Glutamatergic neuron (in vitro differentiated cells): ENCODE measurements around the gene RNF8. TPM values are rescaled to one million over a fixed set of nuclear protein-coding genes. Genes with fewer than 3 reads are reported as not detected.
"Not testable (repeated sequence)": the region's sequence is repeated elsewhere in the genome, so short reads cannot be mapped to it uniquely, and the experiment has no call there.

ENCODE experiments used
- DNase-seq: peaks from one replicate; pipeline ENCODE4 v3.0.0; 2022
- H3K27ac Mint-ChIP-seq: one replicate; pipeline ENCODE4 v1.8.0; 2020; ENCODE audit warnings: mild to moderate bottlenecking, mixed read lengths, inconsistent platforms; ENCODE audit not compliant: unreplicated experiment
- H3K27me3 Mint-ChIP-seq: one replicate; pipeline ENCODE4 v1.8.0; 2020; ENCODE audit warnings: mild to moderate bottlenecking, moderate library complexity, mixed read lengths, inconsistent platforms; ENCODE audit not compliant: unreplicated experiment
- H3K36me3 Mint-ChIP-seq: one replicate; pipeline ENCODE4 v1.8.0; 2020; ENCODE audit warnings: mild to moderate bottlenecking, mixed read lengths, inconsistent platforms; ENCODE audit not compliant: unreplicated experiment
- H3K4me1 Mint-ChIP-seq: one replicate; pipeline ENCODE4 v1.8.0; 2020; ENCODE audit warnings: mild to moderate bottlenecking, low read depth, mixed read lengths, inconsistent platforms; ENCODE audit not compliant: unreplicated experiment
- H3K4me3 Mint-ChIP-seq: one replicate; pipeline ENCODE4 v1.8.0; 2020; ENCODE audit warnings: mild to moderate bottlenecking, mixed read lengths, inconsistent platforms; ENCODE audit not compliant: unreplicated experiment
- H3K9me3 Mint-ChIP-seq: one replicate; pipeline ENCODE4 v1.8.0; 2020; ENCODE audit warnings: mild to moderate bottlenecking, moderate library complexity, mixed read lengths, inconsistent platforms; ENCODE audit not compliant: unreplicated experiment
- CTCF ChIP-seq: fragments of 200-600 bp; sonication (generic); IDR thresholded peaks from one replicate; pipeline ENCODE4 v1.5.0; 2021; ENCODE audit not compliant: partially characterized antibody, unreplicated experiment
- total RNA-seq: library from RNA; stranded (reverse); fragmentation: NEBNext Ultra II Directional; extraction: Animal tissue kit (Norgen Biotek cat#: 25700); gene quantifications from one replicate; pipeline ENCODE4 v1.2.1, GENCODE V29; 2021; ENCODE audit not compliant: unreplicated experiment

RNF8 gene
- total RNA-seq, 1 donor from 2014 or later: 21.0 TPM

GRCh38 chr6:37392821-37393220 is 39.0 kb downstream of the RNF8 start:
- Mint-ChIP-seq H3K36me3 (no peaks in the 10 kb centered on the region), H3K9me3 (no peaks in the 10 kb centered on the region), H3K4me1 (peaks cover 5% of the 10 kb centered on the region), H3K4me3 (no peak overlapping the region), H3K27ac (no peak overlapping the region), H3K27me3 (no peaks in the 10 kb centered on the region)
- TF ChIP-seq CTCF: no peak
- DNase-seq: no peak

DNA sequence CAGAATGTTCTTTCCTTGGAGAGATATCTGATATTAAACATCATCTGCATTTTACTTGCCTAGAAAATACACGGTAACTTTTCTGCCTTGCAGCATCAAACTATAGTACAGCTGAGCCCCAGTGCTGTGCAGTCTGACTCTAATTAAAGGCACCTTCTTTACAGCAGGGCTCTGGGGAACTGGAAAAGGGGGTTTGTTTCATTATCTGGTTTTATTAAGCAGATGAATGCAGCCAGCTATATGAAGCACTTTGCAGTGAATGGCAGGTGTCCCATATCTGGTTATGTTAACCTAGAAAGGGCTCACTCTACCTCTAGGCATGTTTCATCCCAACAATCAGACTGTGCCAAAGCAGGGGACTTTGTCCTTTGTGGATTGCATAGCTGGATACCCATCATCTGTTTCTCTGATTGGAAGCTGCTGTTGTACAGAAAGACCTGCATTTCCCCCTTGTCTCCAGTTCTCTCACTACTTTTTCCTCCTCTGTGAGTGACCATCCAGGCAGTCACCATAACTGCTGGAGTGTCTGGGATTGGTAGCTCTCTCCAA is 39.7 kb downstream of the RNF8 start:
- H3K4me3 Mint-ChIP-seq: no peak overlapping the region
- H3K27me3 Mint-ChIP-seq: no peaks in the 10 kb centered on the region
- TF ChIP-seq CTCF: no peak
- no peak overlapping the region for H3K27ac Mint-ChIP-seq
- H3K36me3 Mint-ChIP-seq: no peaks in the 10 kb centered on the region
- no peak for DNase-seq
- peaks cover 5% of the 10 kb centered on the region for H3K4me1 Mint-ChIP-seq
- no peaks in the 10 kb centered on the region for H3K9me3 Mint-ChIP-seq

DNA sequence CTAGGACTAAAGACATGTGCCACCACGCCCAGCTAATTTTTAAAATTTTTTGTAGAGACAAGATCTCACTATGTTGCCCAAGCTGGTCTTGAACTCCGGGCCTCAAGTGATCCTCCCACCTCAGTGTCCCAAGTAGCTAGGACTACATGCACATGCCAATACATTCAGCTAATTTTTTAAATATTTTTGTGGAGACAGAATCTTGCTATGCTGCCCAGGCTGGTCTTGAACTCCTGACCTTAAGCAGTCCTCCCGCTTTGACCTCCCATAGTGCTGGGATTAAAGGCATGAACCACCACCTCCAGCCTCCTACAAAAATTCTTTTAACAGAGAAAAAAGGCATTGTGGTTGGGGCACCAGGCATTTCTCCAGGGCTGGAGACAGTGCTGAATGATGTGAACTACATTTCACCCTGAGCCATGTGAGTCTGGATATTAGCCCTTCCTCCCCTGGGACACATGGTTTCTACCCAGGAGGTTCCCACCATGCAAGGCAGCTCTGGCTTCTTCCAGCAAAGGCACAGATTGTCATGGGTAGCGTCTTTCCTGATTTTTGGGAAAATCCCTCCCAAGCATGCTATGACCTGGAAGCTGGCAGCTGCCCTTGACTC is 42.9 kb downstream of the RNF8 start:
- H3K9me3 Mint-ChIP-seq: peaks cover 3% of the 10 kb centered on the region
- DNase-seq: no peak
- H3K4me1 Mint-ChIP-seq: peaks cover 5% of the 10 kb centered on the region
- no peak overlapping the region for H3K27ac Mint-ChIP-seq
- no peak overlapping the region for H3K4me3 Mint-ChIP-seq
- TF ChIP-seq CTCF: no peak
- H3K27me3 Mint-ChIP-seq: peaks cover 2% of the 10 kb centered on the region
- H3K36me3 Mint-ChIP-seq: peaks cover 5% of the 10 kb centered on the region

DNA sequence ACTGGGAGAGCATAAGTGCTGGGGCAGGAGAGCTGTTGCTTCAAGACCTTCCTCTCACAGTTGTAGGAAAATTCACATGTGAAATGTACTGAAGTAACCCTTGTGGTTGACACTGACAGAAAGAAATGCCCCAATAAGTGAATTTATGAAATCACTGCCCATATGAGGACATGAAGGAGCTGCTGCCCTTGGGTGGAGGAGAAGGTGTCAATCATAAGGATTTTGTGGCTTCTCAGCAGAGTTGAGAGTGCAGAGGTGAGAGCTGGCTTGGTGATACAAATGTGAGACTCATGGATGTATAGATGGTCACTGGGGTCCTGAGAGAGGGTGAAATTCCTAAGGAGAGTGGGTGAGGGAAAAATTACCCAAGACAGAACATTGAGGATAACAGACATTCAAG is 45.3 kb downstream of the RNF8 start:
- peaks cover 5% of the 10 kb centered on the region for H3K36me3 Mint-ChIP-seq
- H3K27me3 Mint-ChIP-seq: peaks cover 2% of the 10 kb centered on the region
- TF ChIP-seq CTCF: no peak
- no peak overlapping the region for H3K4me3 Mint-ChIP-seq
- H3K27ac Mint-ChIP-seq: no peak overlapping the region
- peaks cover 7% of the 10 kb centered on the region for H3K9me3 Mint-ChIP-seq
- DNase-seq: no peak
- H3K4me1 Mint-ChIP-seq: no peaks in the 10 kb centered on the region

- no peak for TF ChIP-seq CTCF
- Mint-ChIP-seq H3K4me1 (no peaks in the 10 kb centered on the region), H3K36me3 (peaks cover 5% of the 10 kb centered on the region), H3K27ac (no peak overlapping the region), H3K9me3 (peaks cover 7% of the 10 kb centered on the region), H3K4me3 (no peak overlapping the region), H3K27me3 (peaks cover 2% of the 10 kb centered on the region)
- no peak for DNase-seq
Observed at GRCh38 chr6:37399795-37400490, 46.2 kb downstream of the RNF8 start.

DNA sequence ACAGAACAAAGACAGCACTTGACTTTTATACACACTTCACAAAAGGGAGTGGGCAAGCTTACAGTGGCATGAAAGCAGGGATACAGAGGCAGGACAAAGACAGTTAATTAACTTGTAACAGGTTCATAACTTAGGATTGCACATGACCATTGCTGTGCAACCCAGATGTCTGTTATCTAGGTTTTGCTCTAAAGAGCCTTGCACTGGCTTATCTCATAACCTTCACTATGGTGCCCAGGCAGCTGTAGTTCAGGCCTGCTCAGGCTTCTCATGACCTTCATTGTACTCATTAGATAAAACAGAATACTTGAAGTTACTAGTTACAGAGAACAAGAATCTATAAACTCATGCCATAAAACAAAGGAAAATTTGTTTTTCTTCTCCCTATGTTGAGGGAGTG is 47.9 kb downstream of the RNF8 start:
- H3K36me3 Mint-ChIP-seq, H3K4me1 Mint-ChIP-seq, H3K27ac Mint-ChIP-seq, H3K4me3 Mint-ChIP-seq, DNase-seq, H3K9me3 Mint-ChIP-seq, H3K27me3 Mint-ChIP-seq: not testable (repeated sequence)
